Measurements from ENCODE around the gene EPAS1.
"Not testable (repeated sequence)": the region's sequence is repeated elsewhere in the genome, so short reads cannot be mapped to it uniquely, and the experiment has no call there.

EPAS1 gene

DNA sequence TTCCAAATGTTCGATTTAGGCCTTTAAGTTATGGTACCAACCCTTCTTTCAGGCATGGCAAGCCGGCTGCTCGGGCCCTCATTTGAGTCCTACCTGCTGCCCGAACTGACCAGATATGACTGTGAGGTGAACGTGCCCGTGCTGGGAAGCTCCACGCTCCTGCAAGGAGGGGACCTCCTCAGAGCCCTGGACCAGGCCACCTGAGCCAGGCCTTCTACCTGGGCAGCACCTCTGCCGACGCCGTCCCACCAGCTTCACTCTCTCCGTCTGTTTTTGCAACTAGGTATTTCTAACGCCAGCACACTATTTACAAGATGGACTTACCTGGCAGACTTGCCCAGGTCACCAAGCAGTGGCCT, 87.2 kb downstream of the EPAS1 start:
- no peak for DNase-seq

DNA sequence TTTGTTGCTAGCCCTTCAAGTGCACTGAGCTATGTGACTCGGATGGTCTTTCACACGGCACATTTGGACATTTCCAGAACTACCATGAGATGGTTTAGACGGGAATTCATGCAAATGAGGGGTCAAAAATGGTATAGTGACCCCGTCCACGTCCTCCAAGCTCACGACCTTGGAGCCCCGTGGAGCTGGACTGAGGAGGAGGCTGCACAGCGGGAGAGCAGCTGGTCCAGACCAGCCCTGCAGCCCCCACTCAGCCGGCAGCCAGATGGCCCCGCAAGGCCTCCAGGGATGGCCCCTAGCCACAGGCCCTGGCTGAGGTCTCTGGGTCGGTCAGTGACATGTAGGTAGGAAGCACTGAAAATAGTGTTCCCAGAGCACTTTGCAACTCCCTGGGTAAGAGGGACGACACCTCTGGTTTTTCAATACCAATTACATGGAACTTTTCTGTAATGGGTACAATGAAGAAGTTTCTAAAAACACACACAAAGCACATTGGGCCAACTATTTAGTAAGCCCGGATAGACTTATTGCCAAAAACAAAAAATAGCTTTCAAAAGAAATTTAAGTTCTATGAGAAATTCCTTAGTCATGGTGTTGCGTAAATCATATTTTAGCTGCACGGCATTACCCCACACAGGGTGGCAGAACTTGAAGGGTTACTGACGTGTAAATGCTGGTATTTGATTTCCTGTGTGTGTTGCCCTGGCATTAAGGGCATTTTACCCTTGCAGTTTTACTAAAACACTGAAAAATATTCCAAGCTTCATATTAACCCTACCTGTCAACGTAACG, 88.8 kb downstream of the EPAS1 start:
- no peak for DNase-seq

DNA sequence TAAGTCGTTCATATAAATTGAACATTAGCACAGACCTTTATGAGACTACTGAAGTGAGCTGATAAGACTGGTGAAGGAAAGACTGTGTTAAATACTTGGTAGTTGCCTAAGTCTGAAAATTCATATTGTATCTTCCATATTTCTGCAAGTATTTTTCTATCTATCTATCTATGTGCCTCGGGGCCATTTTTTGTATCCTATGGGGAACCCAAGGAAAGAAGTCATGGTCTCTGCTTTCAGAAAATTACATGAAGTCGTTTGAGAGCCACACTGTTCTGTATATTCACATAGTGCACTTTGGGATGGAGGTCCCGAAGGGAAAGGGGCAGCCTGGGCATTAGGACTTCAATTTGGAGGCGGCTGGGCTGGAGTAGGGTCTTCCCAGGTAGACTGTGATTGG, 89.6 kb downstream of the EPAS1 start:
- no peak for DNase-seq

DNA sequence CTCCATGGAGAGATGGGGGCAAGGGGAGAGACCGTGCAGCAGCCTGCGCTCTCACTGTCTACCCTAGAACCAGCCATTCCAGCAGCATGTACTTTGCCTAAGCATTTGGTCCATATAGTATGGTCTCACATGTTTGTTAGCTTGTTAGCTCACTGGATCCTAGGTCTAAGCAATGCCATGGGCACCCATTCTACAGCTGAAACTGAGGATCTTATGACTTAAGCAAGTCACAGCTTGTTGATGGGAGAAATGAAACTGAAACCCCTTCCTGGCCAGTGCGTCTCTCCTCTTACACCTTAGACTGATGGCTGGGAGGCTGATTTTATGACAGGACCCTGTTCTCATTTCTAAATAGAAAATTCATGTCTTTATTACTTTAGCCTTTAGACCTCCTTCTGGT, 90.1 kb downstream of the EPAS1 start:
- DNase-seq, result no peak

DNA sequence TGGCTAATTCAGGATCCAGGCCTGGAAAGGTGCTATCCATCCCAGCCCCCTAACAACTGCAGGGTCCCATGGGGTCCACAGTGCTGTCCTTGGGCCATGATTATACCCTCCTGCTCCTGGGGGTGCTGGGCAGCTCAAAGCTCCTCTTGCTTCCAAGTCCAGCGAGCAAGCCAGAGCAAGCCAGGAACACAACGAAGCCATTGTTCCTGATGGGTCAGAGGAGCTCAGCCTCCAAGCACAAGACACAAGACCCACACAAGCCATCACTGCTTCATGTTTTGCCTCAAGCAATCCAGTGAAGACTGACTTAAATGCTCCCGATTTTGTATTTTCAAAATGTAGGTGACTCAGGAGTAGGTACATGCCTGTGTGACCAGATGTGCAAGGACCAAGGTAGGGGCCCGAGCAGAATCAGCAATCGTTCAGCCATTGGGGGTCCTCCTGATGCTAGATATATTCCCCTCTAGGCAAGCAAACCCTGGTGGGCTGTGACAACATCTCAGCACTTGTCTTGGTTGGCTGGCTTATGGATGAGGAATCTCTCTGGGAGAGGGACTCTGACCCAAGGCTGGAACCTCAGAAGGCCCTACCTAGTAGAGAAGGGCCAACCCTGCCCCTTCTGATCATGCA, 90.8 kb downstream of the EPAS1 start:
- no peak for DNase-seq

DNA sequence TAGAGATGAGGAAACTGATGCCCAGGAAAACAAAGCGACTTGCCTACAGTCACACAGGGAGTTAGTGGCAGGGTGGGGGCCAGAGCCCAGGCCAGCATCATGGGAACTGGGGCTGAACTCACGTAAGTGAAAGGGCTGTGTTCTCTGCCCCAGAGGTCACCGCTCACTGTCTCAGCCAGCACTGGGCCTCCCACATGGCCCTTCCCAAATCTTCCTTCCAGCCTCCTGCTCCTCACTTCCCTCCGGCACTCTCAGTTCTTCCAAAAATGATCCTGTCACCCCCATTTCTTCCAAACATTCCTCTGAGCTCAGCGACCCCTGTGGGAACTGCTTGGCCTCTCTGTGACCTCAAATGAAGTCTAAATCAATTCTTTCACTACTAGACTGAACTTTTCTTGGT, 91.7 kb downstream of the EPAS1 start:
- no peak for DNase-seq

DNA sequence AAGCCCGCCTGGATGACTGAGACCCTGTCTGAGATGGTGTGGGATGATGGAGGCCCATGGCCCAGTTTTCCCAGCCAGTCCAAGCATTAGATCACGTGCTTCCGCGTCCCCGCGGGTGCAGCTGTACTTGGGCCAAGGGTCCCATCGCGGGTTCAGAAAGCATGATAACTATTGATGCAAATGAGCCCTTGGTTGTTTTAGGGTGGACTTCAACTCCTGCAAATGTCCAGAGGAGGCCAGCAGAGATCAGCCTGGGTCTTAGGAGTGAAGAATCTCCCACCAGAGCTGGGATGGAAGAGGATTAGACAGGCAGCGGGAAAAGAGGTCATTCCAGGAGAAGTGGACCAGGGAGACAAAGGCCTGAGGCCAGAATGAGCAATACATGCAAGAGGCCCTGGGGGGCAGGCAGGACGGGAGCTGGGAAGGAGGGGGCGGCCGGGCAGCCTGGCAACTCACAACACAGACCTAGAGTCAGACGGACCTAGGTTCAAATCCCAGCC, 92.3 kb downstream of the EPAS1 start:
- DNase-seq, result no peak

DNA sequence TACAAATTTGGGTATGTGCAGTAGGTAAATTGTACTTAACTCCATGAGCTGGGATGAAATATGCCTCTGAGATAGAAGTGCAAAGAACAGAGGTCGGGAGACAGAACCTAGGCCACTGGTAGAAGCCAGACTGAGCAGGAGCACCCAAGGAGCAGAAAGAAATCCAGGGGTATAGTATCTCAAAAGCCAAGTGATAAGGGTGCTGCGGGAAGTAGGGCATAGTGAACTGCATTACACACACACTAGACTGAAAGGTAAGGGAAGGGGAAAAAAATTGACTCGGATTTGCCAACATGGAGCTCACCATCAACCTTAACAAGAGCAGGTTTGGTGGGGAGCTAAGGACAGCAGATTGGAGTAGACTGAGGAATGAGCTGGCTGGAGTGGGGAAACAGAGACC, 92.8 kb downstream of the EPAS1 start:
- no peak for DNase-seq

DNA sequence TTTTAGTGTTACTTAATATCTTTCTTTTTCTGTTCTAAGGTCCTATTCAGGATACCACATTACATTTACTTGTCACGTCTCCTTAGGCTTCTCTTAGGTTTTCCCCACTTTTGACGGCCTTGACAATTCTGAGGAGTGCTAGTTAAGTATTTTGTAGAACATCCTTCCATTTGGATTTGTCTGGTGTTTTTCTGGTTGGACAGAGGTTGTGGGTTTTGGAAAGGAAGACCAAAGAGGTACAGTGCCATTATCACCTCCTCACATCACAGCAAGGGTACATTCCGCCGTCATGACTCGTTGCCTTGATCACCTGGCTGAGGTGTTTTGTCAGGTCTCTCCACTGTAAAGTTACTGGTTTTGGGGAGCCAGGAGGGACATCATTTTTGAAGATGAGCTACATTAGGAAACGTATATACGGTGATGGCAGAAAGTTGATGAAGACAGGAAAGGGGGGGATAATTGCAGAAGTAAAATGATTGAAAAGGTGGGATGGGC, 93.7 kb downstream of the EPAS1 start:
- no peak for DNase-seq

DNA sequence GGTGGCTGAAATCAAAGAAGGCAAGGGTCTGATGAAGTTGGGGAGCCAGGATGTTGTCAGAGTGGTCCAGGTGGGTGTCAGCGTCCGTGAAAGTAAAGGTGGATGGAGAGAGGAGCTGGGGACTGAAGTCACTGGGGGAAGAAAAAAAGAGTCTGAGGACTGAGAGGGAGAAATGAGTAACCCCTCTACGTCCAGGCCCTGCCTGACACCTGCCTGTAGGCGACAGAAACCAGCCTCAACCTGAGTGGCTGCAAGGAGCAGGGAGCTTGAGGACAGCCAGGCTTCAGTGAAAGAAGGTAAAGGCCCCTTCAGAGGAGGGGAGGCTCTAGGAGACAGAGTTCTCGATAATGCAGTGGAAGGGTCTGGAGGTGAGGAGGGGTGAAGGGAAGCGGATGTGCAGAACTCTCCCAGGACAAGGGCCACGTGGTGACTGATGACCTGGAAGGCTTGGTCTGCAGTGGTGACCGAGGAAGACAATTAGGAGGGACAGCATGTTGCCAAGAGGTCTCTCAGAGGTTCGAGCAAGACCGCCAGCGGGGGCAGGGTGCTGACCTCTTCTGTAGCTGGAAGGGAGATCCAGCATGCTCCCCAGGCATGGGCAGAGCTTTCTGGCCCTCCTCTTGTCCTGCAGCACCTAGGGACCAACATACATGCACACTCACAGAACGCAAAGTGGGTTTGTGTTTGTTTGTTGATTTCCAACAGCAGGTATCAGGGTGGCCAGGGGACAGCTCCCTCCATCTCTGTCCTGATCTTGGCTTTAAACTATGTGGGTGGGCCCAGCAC, 95.5 kb downstream of the EPAS1 start:
- no peak for DNase-seq

DNA sequence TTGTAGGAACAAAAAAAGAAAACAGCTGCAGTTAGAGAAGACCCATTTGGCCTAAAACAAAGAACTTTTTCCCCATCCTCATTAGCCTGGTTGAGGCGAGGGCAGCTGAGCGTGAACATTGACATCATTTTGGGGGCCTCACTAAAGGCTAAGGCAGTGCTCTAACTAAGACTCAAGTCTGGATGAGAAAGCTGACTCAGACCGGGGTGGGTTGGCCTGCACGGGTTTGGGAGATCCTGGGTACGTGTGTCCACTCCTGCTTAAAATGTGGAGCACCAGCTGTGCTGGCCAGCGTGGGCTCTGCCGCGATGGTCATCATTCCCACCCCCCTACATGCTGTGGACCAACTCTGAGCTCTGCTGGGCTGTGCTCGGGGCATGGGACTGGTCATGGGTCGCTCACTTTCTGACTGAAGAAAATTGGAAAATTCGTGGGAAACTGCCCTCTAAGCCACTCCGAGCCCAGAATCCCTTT, 96.2 kb downstream of the EPAS1 start:
- DNase-seq, result no peak

DNA sequence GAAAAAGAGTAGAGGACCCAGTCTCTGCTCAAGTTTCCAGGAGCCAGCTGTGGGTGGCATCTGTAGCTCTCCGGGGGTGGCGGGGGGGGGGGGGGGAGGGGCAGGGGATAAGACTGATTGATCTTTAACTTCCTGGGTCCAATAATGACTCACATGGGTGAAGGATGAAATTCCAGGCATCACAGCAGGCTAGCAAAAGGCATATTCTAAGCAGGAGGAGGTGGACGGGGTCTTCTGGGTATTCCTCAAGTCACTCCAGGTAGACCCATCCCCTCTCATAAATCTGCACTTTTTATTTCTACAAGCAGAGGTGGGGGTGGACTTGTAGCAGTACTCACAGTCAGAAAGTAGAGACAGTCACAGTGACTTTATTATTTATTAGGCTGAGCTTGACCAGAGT, 96.7 kb downstream of the EPAS1 start:
- DNase-seq, result no peak

DNA sequence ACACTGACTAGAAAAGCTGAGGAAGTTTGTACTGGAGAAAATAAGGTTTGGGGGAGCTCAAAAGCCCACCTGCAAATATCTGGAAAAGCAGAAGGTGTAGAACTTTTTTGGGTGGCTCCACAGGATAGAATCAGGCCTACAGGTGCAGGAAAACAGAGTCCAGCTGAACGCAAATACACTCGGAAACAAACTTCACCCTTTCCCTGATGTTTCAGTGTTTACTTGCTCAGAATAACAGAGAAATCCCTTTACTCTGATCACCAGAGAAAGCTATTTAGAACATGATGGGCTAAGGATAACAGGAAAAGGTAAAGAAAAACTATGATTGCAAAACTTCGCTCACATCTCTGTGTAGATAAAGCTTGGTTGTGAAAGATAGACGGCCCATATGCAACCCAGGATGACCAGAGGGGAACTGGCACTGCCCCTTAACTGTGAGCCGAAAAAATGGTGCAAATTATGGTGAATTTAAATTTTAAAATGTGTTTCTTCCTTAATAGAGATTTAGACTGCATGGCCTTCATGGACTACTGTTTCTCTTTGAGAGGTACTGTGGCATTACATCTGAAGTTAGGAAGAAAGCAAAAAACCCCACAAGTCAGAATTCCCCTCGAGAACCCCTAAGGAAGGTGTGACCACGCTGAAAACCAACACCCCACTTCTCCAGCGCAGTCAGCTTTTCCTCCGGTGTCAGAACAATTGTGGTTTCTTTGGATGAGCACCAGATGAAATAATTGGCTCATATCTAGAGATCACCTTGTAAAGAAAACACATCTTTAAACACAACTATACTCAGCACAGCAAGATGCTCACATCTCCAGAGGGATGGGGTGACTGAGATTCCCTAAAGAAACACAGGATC, 97.7 kb downstream of the EPAS1 start:
- no peak for DNase-seq

DNA sequence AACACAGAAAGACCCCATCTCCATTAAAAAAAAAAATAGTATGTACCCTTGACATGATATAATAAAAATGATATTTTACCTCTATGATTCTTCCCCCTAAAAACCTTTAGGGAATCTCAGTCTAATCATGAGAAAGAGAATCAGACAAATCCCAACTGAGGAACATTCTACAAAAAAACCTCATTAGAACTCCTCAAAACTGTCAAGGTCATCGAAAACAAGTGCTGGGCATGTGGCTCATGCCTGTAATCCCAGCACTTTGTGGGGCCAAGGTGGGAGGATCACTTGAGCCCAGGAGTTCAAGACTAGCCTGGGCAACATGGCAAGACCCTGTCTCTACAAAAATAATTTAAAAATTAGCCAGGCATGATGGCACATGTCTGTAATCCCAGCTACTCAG, 98.5 kb downstream of the EPAS1 start:
- DNase-seq, result not testable (repeated sequence)

DNA sequence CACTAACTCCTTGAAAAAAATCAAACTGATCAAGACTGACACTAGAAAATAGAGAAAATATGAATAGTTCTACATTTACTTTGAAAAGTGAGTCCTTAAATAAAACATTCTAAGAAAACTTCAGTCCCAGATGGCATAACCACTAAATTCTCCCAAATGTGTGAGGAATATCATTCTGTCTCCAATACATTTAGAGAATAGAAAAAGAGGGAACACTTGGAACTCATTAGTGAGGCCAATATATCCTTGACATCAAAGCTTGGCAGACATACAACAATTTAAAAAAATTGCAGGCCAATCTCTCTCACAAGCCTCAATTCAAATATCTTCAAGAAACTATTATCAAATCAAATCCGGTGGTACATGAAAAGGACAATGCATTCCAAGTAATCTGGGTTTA, 102.8 kb downstream of the EPAS1 start:
- DNase-seq, result no peak

DNA sequence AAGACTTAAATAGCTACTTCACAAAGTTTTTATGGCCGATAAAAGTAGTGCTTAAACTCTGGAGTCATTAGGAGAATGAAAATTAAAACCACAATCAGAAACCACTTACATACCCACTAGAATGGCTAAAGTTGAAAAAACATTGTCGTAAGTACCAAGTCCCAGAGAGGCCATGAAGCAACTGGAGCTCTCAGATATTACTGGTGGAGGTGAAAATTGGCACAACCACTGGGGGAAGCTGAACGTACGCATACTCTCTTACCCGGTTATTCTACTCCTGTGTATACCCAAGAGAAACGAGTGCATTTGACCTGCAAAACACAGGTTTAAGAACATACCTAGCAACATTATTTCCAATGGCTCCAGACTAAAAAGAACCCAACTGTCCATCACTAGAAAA, 105.7 kb downstream of the EPAS1 start:
- DNase-seq, result no peak

DNA sequence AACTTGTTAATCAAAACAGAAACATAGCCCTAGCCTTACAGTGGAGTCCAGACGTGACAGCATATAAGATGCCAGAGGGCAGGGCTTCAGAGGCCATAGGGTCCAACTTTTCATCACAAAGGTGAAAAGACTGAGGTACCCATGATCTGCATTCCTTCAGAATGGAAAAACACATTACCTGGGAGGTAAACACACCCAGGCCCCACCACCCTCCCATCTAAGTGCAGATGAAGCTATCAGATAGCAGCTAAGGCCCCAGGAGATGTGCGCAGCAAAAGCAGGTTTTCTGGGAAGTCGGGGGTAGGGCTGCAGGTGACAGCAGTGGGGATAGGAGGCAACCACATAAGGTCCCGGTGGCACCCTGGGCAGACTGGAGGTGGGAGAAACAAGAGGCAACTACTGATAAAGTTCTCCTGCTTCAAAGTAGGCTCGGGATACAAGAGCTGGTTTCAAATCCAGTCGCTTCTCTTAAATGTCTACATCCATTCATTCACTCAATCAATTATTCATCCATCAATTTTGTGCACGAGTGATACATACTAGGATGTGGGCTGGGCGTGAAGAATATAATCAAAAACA, 107.1 kb downstream of the EPAS1 start:
- no peak for DNase-seq

DNA sequence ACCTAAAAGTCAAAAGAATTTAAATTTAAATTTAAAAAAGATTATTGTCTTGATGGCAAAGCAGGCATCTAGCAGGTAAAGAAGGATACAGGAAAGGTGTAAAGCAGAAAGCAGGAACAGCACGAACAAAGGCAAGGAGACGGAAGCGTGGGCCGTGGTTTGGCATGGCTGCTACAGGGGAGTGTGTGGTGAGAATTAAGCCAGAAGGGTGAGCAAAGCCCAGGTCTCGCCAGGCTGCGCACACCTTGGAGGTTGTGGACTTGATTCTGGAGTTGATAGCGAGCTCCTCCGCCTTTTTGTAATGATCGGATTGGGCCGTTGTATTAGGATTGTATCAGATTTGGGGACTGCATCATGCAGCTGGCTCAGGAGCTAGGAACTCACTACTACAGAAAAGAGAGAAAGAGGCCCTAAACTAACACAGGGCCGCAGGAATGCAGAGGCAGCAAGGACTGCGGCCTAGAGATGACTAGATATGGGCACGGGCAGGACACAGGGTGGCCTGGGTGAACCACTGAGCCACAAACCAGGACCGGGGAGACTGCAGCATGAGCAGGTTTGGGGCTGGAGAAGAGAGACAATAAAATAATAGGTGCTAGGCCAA, 110.7 kb downstream of the EPAS1 start:
- DNase-seq, result no peak

DNA sequence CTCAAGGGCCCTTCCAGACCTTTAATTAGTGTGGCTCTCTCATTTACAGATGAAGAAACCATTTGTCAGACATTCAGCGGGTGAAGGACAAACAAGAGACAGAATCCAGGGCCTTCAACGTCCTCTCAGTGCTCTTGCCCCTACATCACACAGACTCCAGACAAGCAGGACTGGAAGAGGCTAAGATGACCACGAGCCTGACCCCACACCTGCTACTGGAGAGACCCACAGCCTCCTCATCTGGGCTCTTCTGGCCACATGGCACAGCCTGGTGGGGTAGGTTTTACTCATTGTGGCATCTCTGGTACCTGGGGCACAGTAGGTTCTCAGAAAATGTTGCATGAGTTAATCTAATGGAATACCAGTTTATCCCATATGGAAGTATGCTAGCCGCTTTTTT, 112.5 kb downstream of the EPAS1 start:
- DNase-seq, result no peak

DNA sequence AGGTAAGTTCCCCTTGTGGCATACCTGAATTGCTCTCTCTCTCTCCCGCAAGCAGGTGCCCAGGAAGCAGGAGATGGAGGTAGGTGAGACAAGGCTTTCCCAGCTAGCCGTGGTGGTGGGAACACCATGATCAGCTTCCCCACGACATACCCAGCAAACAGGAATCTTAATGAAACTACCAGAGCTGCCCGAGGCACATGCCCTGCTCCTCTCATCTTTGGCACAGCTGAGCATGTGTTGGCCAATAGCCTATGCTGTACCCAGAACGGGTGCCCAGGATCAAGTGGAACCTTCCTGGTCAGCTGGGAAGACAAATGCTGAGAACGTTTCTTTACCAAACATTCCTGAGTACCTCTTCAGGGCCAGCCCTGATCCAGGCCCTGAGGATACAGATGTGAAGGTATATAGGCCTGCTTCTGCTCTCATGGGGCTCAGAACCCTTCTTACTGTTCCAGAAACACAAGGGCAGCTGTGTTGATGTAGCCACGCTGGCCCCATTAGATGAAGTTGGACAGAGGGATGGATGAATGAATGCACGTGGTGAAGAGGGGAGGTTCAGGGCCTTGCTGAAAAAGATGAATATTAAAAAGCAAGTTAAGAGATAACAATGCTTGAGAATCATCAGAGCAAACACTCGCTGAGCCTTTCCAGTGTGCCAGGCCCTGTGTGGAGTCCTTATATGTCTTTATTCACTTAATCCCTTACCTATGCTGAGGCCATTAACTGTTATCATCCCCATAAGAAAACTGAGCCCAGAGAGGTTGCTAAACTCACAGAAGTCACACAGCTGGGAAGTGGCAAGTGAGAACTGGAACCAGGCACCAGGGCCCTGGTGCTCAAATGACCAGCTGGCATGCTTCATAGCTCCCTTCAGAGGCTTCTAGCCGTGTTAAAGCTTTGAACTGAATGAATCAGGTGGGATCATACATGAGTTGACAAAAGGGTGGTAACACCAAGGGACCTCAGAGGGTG, 113.4 kb downstream of the EPAS1 start:
- DNase-seq, result no peak

DNA sequence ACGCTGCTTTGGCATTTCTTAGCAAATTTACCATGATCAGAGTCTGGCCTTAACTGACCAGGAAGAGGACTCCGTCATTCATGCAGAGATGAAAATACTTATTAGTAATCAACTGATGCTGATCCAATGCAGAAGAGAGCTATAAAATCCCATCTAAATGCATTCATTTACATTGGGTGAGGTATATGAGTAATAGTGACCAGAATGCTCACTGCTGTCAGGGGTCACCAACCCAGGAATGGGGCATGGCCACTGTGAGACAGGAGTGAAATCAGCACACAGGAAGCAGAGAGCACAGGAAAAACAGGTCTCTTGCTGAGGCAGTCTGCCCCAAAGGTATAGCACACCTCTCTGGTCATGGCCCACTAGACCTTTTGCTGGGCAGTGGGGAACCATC, 114.0 kb downstream of the EPAS1 start:
- DNase-seq, result no peak
